22Rv1 (cell line): Measurements from ENCODE around the gene F2R.
"Not testable (repeated sequence)": the region's sequence is repeated elsewhere in the genome, so short reads cannot be mapped to it uniquely, and the experiment has no call there.

Source experiments
- CTCF ChIP-seq: fragments of 450-650 bp; IDR thresholded peaks from 2 replicates; pipeline ENCODE4 v1.5.1; 2017; ENCODE audit warnings: mild to moderate bottlenecking
- ZFX ChIP-seq: fragments of 450-650 bp; IDR thresholded peaks from 2 replicates; pipeline ENCODE4 v1.6.1; 2017; ENCODE audit warnings: antibody characterized with exemption, borderline replicate concordance

- not testable (repeated sequence) for TF ChIP-seq CTCF, ZFX
Observed at GRCh38 chr5:76680826-76681225, 35.1 kb upstream of the F2R start.
